Thyroid gland (tissue), 4 donors: ENCODE measurements around the gene CLDN5.
A peak's percentile ranks its signal among the peaks of the same experiment; 100 is the strongest.

Source experiments
- CTCF ChIP-seq, 6 experiments: fragments of 200-600 bp in 3 of 6; fragments of 450-650 bp in 3 of 6; sonication (generic) in 3 of 6; IDR thresholded peaks; one replicate each; pipeline ENCODE4 v1.5.1; 2016 to 2019; ENCODE audit warnings: antibody characterized with exemption in 6 of 6, mild to moderate bottlenecking in 2 of 6, inconsistent platforms in 1 of 6, moderate library complexity in 1 of 6
- POLR2A ChIP-seq, 2 donors: fragments of 450-650 bp; IDR thresholded peaks; one replicate each; pipeline ENCODE4 v1.6.1; 2017; ENCODE audit warnings: antibody characterized with exemption in 2 of 2, mild to moderate bottlenecking in 2 of 2, moderate library complexity in 1 of 2

GRCh38 chr22:19522190-19522880 lies 1.9 kb downstream of the CLDN5 start:
- TF ChIP-seq CTCF (IDR thresholded peaks at IDR 0.05) (no peak), POLR2A (IDR thresholded peaks at IDR 0.05) (peak in 1 of 2 donors; percentile 10)
